Adrenal gland (tissue), 12 donors: ENCODE results near the gene RGS4. TPM values are rescaled to one million over a fixed set of nuclear protein-coding genes. Genes with fewer than 3 reads are reported as not detected.

Experiments
- DNase-seq, 7 donors: peaks; one replicate each; pipeline ENCODE4 v3.0.0-alpha.2; 2019 to 2020
- H3K27ac ChIP-seq, 5 donors: fragments of 200-600 bp; sonication (generic) in 4 of 5; 1 replicate in 3 of 5; 2 replicates in 2 of 5; pipeline versions ENCODE4 v1.5.1 to v1.8.0; 2016 to 2020; ENCODE audit warnings: mild to moderate bottlenecking in 1 of 5
- H3K27me3 ChIP-seq: fragments of 200-600 bp; 2 replicates; pipeline ENCODE4 v1.8.0; 2021
- H3K36me3 ChIP-seq, 2 donors: fragments of 200-600 bp; replicated peaks in 1 of 2; 1 replicate in 1 of 2; 2 replicates in 1 of 2; pipeline versions ENCODE4 v1.5.1 to v1.8.0; 2018 to 2022
- H3K4me1 ChIP-seq, 2 donors: fragments of 200-600 bp; replicated peaks in 1 of 2; 1 replicate in 1 of 2; 2 replicates in 1 of 2; pipeline versions ENCODE4 v1.5.1 to v1.8.0; 2018 to 2021
- H3K4me3 ChIP-seq, 4 donors: fragments of 200-600 bp; sonication (generic) in 3 of 4; one replicate each; pipeline ENCODE4 v1.5.1; 2016 to 2018
- H3K9me3 ChIP-seq, 3 donors: fragments of 200-600 bp; sonication (generic) in 1 of 3; replicated peaks in 1 of 3; 1 replicate in 2 of 3; 2 replicates in 1 of 3; pipeline versions ENCODE4 v1.5.1 to v1.8.0; 2016 to 2021
- POLR2A ChIP-seq, 2 donors: fragments of 450-650 bp; IDR thresholded peaks; one replicate each; pipeline ENCODE4 v1.6.1; 2017; ENCODE audit warnings: antibody characterized with exemption in 2 of 2, mild to moderate bottlenecking in 2 of 2, moderate library complexity in 1 of 2
- WGBS, 4 donors: extraction: QIAGEN DNeasy Blood & Tissue Kit in 2 of 4; methylation state at CpG; one replicate each; pipeline versions ENCODE4 v1.1.5 to v1.1.7; 2013 to 2017; 5-methylcytosine and 5-hydroxymethylcytosine counted together
- intact Hi-C, 2 donors: fragments of 100-400 bp; cut with DNase I; formaldehyde crosslinking; loops; one replicate each; pipeline versions ENCODE4 v1.14.1 to v1.15.0; 2022 to 2023
- polyA plus RNA-seq, 3 donors: library from polyadenylated mRNA; stranded (reverse); fragments of 200-250 nt in 2 of 3; fragments of 350-450 nt in 1 of 3; fragmentation: Illumina TruSeq in 1 of 3; extraction: RNeasy Lipid Tissue Mini Kit (QIAGEN cat#74804) in 1 of 3; gene quantifications; one replicate each; pipeline ENCODE4 v1.2.3, GENCODE V29; 2013 to 2014
- total RNA-seq, 9 donors: library from RNA; depleted of rRNA in 4 of 9; stranded (reverse); fragments of >200 nt in 4 of 9; fragments of 120-200 nt in 1 of 9; fragmentation: NEBNext Ultra II Directional in 1 of 9; extraction: Animal tissue kit (Norgen Biotek cat#: 25700) in 1 of 9; gene quantifications; one replicate each; pipeline versions ENCODE4 v1.1.0 to v1.2.4, GENCODE V29; 2013 to 2023
- TF ChIP-seq, protein P1 (sequence below), 6 experiments: fragments of 450-650 bp in 4 of 6; fragments of 200-600 bp in 2 of 6; sonication (generic) in 1 of 6; IDR thresholded peaks; 1 replicate in 5 of 6; 2 replicates in 1 of 6; pipeline versions ENCODE4 v1.5.1 to v1.8.0; 2016 to 2021; ENCODE audit warnings: antibody characterized with exemption in 6 of 6, mild to moderate bottlenecking in 2 of 6, moderate library complexity in 1 of 6
- donor health status: healthy with polysubstance abuse.
- donor health status: Bipolar disorder and iron deficiency.
- donor health status: DM: yes; HTN: yes; CAD: no.
- donor health status: DM: no; HTN: no; CAD: no.
- donor health status: DM: no; HTN: no; CAD: no.
- donor health status: DM: yes; HTN: yes; CAD: no.

The RGS4 gene
- total and polyA plus RNA-seq, 12 donors = 2.2 to 48.5 (median 12.4) TPM

DNA sequence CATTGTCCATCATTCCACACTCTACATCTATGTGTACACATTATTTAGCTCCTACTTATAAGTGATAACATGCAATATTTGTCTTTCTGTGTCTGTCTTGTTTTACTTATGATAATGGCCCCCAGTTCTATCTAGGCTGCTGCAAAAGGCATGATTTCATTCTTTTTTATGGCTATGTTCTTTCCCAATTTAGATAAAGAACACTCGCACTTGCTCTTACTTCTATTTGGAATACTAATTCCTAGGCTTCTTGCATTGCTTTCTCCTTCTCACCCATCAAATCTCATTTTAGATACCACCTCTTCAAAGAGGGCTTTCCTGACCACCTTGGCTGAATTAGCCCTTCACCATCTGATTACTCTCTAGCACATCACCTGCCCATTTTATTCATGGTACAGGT lies 3.0 kb upstream of the RGS4 start:
- Histone ChIP-seq H3K4me3 (no peak overlapping the region), H3K27ac (no peak overlapping the region), H3K4me1 (no peaks in the 10 kb centered on the region), H3K27me3 (no peaks in the 10 kb centered on the region), H3K9me3 (no peaks in the 10 kb centered on the region), H3K36me3 (no peaks in the 10 kb centered on the region)
- intact Hi-C loops = loop anchor here (10.0 kb wide), 2 partner anchors 191 to 249 kb away; no protein-coding TSS in a partner anchor
- 68 to 86% (median 78%) methylated on average over 1 of the region's 1 CpG for WGBS, 4 donors
- DNase-seq = no peak
- TF ChIP-seq POLR2A (IDR thresholded peaks at IDR 0.05) = no peak
- TF ChIP-seq, protein P1, sequence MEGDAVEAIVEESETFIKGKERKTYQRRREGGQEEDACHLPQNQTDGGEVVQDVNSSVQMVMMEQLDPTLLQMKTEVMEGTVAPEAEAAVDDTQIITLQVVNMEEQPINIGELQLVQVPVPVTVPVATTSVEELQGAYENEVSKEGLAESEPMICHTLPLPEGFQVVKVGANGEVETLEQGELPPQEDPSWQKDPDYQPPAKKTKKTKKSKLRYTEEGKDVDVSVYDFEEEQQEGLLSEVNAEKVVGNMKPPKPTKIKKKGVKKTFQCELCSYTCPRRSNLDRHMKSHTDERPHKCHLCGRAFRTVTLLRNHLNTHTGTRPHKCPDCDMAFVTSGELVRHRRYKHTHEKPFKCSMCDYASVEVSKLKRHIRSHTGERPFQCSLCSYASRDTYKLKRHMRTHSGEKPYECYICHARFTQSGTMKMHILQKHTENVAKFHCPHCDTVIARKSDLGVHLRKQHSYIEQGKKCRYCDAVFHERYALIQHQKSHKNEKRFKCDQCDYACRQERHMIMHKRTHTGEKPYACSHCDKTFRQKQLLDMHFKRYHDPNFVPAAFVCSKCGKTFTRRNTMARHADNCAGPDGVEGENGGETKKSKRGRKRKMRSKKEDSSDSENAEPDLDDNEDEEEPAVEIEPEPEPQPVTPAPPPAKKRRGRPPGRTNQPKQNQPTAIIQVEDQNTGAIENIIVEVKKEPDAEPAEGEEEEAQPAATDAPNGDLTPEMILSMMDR (IDR thresholded peaks at IDR 0.05) = no peak

- H3K36me3 ChIP-seq = no peaks in the 10 kb centered on the region
- no peaks in the 10 kb centered on the region for H3K4me1 ChIP-seq
- no peak overlapping the region for H3K4me3 ChIP-seq
- no peak for DNase-seq
- WGBS, 4 donors = 78 to 91% (median 88%) methylated on average over 2 of the region's 2 CpGs
- H3K27ac ChIP-seq = no peak overlapping the region
- TF ChIP-seq, protein P1 (IDR thresholded peaks at IDR 0.05) = no peak
- no peak for TF ChIP-seq POLR2A (IDR thresholded peaks at IDR 0.05)
- no peaks in the 10 kb centered on the region for H3K27me3 ChIP-seq
- intact Hi-C loops = loop anchor here (10.0 kb wide), 2 partner anchors 192 to 248 kb away; no protein-coding TSS in a partner anchor
- H3K9me3 ChIP-seq = no peaks in the 10 kb centered on the region
These were observed 2.5 kb upstream of the RGS4 start for GRCh38 chr1:163066686-163067085.

- DNase-seq = peak in 1 of 7 donors; percentile 74
- 14 to 25% (median 15%) methylated on average over 5 of the region's 5 CpGs for WGBS, 4 donors
- intact Hi-C loops = loop anchor here (10.0 kb wide), 2 partner anchors 194 to 246 kb away; no protein-coding TSS in a partner anchor
- no peaks in the 10 kb centered on the region for H3K27me3 ChIP-seq
- H3K4me1 ChIP-seq = no peaks in the 10 kb centered on the region
- peak overlapping the region in 1 of 5 donors; percentile 42 for H3K27ac ChIP-seq
- TF ChIP-seq POLR2A (IDR thresholded peaks at IDR 0.05) = no peak
- TF ChIP-seq, protein P1 (IDR thresholded peaks at IDR 0.05) = no peak
- H3K4me3 ChIP-seq = peak overlapping the region in 1 of 4 donors; percentile 41
- H3K9me3 ChIP-seq = no peaks in the 10 kb centered on the region
- no peaks in the 10 kb centered on the region for H3K36me3 ChIP-seq
These were observed 445 bp upstream of the RGS4 start for GRCh38 chr1:163068716-163069115.

- intact Hi-C loops = loop anchor here (5.0 to 10.0 kb wide), 4 partner anchors 103 to 245 kb away; no protein-coding TSS in a partner anchor
- H3K27me3 ChIP-seq = no peaks in the 10 kb centered on the region
- WGBS, 4 donors = 51 to 67% (median 56%) methylated on average over 2 of the region's 2 CpGs
These were observed 605 bp downstream of the RGS4 start for GRCh38 chr1:163069655-163070277.

More at GRCh38 chr1:163069655-163070277, 605 bp downstream of the RGS4 start:
- no peak for DNase-seq
- TF ChIP-seq, protein P1 (IDR thresholded peaks at IDR 0.05) = no peak
- TF ChIP-seq POLR2A (IDR thresholded peaks at IDR 0.05) = no peak
- Histone ChIP-seq H3K27ac (peak overlapping the region in 1 of 5 donors; percentile 42), H3K9me3 (no peaks in the 10 kb centered on the region), H3K4me3 (peak overlapping the region in 1 of 4 donors; percentile 41), H3K4me1 (no peaks in the 10 kb centered on the region), H3K36me3 (no peaks in the 10 kb centered on the region)
